ENCODE results near the gene LMNTD2. TPM values are rescaled to one million over a fixed set of nuclear protein-coding genes. Genes with fewer than 3 reads are reported as not detected.

Gene LMNTD2
- total and polyA plus RNA-seq, 5 experiments from 2014 or later, result 0.96 to 7.2 (median 1.9) TPM

DNA sequence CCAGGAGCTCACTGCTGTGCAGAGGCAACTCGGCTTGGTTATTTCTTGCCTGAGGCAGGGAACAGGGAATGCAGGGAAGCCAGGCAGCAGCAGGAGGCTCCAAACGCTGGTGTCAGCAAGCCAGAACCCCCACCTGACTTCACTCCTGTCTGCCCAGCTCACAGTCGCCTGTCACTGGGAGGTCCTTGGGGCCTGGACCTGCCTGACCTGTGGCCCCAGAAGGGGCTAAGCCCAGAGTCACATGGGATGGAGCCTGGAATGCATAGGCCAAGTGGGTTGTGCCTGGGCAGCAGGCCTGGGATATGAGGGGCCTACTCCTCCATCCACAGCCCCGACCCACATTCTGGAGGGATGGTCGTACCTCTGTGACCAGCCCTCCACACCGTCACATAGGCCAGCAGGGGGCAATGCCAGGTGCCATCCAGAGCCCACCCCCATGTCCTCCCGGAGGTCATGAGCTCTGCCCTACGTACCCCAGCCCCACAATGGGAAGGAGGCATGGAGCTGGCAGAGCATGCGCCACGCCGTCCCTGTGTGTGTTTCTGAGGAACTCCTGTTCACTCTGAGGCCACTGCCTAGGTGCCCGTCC lies 5.5 kb upstream of the LMNTD2 start:
- Mint-ChIP-seq H3K4me3 (peak overlapping the region in 1 of 10 donors; percentile 7), H3K36me3 (peaks cover 0 to 3% (median 0%) of the 10 kb centered on the region in 3 donors)
- POLR2A ChIA-PET, result interaction anchor here (1.2 to 3.4 kb wide), 5 partner anchors 9 to 27 kb away, joined by 3 to 44 read pairs (median 8); partner anchors contain the start of genes LMNTD2 and PHRF1

DNA sequence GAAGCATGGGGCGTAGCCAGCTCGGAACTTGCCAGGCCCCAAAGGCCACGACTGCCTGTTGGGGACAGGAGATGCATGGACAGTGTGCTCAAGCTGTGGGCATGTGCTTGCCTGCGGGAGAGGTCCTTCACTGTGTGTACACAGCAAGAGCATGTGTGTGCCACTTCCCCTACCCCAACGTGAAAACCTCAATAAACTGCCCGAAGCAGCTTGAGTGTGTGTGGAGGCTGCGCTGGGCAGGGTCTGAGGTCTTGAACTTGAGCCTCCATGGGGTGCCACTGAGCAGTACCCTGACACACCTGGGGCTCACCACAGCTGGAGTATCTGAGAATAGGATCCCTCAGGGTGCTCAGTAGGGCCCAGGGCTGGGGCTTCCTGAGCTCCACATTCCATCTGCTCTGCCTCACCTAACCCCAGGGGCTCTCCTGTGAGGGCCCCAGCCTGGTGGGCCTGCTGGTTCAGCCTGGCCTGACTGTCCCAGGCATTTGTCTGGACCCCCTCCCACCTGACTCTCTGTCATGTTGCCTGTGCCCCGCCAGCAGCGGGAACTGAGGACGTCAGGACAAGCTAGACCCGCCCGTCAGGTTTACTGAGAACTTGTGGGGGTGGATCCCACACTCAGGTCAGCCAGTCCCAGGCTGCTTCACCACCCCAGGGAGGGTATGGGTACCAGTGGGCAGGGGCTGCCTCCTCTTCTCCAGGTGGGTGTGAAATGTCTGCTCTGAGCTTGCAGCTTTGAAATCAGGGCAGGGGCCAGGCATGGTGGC lies 3.5 kb upstream of the LMNTD2 start:
- Mint-ChIP-seq H3K9me3 (no peaks in the 10 kb centered on the region), H3K27me3 (no peaks in the 10 kb centered on the region), H3K4me1 (peaks cover 7 to 23% (median 18%) of the 10 kb centered on the region in 4 donors), H3K27ac (peak overlapping the region in 1 of 10 donors; percentile 36), H3K4me3 (peak overlapping the region in 2 of 10 donors; percentile 9 to 38), H3K36me3 (peaks cover 0 to 3% (median 0%) of the 10 kb centered on the region in 3 donors)
- ATAC-seq (no peak), DNase-seq (no peak)
- POLR2A ChIA-PET, result interaction anchor here (0.7 to 2.2 kb wide), 5 partner anchors 7 to 279 kb away, joined by 3 to 8 read pairs (median 3); partner anchors contain the start of genes TMEM80 and TSPAN4

More for the DNA sequence above, 5.5 kb upstream of the LMNTD2 start:
- ATAC-seq (no peak), DNase-seq (no peak)
- H3K27ac Mint-ChIP-seq, result no peak overlapping the region
- no peaks in the 10 kb centered on the region for H3K27me3 Mint-ChIP-seq
- no peaks in the 10 kb centered on the region for H3K9me3 Mint-ChIP-seq
- peaks cover 3 to 16% (median 10%) of the 10 kb centered on the region in 4 donors for H3K4me1 Mint-ChIP-seq

DNA sequence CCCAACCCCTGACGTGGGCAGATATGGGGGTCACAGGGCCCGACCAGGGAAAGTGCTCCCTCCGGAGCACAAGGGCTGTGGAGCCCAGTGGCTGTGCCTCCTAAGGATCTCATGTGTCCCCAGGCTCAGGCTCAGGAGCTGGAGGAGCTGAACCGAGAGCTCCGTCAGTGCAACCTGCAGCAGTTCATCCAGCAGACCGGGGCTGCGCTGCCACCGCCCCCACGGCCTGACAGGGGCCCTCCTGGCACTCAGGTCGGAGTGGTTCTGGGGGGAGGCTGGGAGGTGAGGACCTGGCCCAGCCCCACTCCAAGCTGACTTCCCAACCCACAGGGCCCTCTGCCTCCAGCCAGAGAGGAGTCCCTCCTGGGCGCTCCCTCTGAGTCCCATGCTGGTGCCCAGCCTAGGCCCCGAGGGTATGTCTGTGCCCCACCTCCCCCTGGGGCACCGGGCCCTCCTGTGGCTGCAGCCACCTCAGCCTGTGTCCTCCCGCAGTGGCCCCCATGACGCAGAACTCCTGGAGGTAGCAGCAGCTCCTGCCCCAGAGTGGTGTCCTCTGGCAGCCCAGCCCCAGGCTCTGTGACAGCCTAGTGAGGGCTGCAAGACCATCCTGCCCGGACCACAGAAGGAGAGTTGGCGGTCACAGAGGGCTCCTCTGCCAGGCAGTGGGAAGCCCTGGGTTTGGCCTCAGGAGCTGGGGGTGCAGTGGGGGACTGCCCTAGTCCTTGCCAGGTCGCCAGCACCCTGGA lies 2.7 kb upstream of the LMNTD2 start:
- Mint-ChIP-seq H3K9me3 (no peaks in the 10 kb centered on the region), H3K4me3 (peak overlapping the region in 1 of 10 donors; percentile 18), H3K4me1 (peaks cover 7 to 22% (median 19%) of the 10 kb centered on the region in 4 donors), H3K27me3 (no peaks in the 10 kb centered on the region), H3K27ac (peak overlapping the region in 1 of 10 donors; percentile 36), H3K36me3 (peaks cover 0 to 3% (median 0%) of the 10 kb centered on the region in 3 donors)
- ATAC-seq (no peak), DNase-seq (no peak)
- POLR2A ChIA-PET, result interaction anchor here (0.7 to 1.8 kb wide), 5 partner anchors 16 to 280 kb away, joined by 3 to 8 read pairs (median 3); partner anchors contain the start of genes HRAS, TMEM80 and TSPAN4

DNA sequence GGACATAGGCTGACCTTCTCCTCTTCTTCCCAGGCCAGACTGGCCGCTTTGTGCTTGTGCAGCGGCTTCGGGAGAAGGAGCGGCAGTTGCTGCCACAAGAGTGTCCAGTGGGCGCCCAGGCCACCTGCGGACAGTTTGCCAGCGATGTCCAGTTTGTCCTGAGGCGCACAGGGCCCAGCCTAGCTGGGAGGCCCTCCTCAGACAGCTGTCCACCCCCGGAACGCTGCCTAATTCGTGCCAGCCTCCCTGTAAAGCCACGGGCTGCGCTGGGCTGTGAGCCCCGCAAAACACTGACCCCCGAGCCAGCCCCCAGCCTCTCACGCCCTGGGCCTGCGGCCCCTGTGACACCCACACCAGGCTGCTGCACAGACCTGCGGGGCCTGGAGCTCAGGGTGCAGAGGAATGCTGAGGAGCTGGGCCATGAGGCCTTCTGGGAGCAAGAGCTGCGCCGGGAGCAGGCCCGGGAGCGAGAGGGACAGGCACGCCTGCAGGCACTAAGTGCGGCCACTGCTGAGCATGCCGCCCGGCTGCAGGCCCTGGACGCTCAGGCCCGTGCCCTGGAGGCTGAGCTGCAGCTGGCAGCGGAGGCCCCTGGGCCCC lies 1.6 kb upstream of the LMNTD2 start:
- Mint-ChIP-seq H3K36me3 (peaks cover 0 to 3% (median 0%) of the 10 kb centered on the region in 3 donors), H3K4me3 (peak overlapping the region in 8 of 10 donors; percentile 82 to 91 (median 86)), H3K9me3 (no peaks in the 10 kb centered on the region), H3K4me1 (peaks cover 7 to 22% (median 15%) of the 10 kb centered on the region in 4 donors), H3K27ac (no peak overlapping the region), H3K27me3 (no peaks in the 10 kb centered on the region)
- POLR2A ChIA-PET, result interaction anchor here (0.8 to 1.8 kb wide), 7 partner anchors 14 to 234 kb away, joined by 3 to 8 read pairs (median 4); partner anchors contain the start of genes HRAS, LRRC56 and PHRF1
- no peak for ATAC-seq
- DNase-seq, result no peak

DNA sequence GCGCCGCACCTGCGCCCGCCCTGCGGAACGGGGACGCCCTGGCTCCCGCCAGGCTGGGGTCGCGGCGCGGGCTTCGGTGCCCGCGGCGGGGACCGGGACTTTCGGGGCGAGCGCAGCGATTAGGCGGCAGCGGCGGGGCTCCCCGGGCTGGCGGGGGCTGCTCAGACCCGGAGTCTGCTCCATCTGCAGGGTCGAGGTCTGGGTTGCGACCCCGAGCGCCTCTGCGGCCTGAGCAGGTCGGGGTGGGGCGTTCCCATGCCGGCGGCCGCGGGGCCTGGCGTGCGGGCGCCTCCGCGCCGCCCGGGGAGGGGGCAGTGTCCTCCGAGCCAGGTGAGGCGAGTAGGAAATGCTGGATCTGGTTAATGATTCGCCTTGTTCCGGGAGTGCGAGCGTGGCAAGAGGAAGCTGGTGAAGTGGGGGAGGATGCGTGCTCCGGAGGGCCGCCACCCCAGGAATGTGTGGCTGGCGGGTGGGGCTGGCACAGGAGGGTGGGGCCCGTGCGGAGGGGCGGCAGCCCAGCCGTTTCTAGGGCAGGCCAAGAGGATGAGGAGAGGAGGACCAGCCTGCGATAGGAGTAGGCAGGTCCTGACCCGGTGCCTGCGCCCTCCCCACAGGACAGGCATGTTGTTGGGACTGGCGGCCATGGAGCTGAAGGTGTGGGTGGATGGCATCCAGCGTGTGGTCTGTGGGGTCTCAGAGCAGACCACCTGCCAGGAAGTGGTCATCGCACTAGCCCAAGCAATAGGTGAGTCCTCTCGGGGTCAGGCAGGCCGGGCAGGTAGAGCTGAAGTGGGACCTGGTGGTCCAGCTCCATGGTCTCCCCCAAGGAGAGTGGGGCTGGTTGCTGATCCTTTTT lies 838 bp upstream of the LMNTD2 start:
- POLR2A ChIA-PET, result interaction anchor here (0.8 to 1.8 kb wide), 6 partner anchors 15 to 235 kb away, joined by 3 to 8 read pairs (median 4); partner anchors contain the start of genes HRAS, LRRC56 and PHRF1
- Mint-ChIP-seq H3K4me1 (peaks cover 7 to 22% (median 16%) of the 10 kb centered on the region in 4 donors), H3K4me3 (peak overlapping the region; percentile 82 to 91 (median 86)), H3K27me3 (no peaks in the 10 kb centered on the region), H3K36me3 (peaks cover 0 to 3% (median 0%) of the 10 kb centered on the region in 3 donors), H3K9me3 (no peaks in the 10 kb centered on the region), H3K27ac (peak overlapping the region in 7 of 10 donors; percentile 43 to 91 (median 71))
- DNase-seq (peak in 1 of 10 donors; percentile 36), ATAC-seq (peak; percentile 45 to 55)

DNA sequence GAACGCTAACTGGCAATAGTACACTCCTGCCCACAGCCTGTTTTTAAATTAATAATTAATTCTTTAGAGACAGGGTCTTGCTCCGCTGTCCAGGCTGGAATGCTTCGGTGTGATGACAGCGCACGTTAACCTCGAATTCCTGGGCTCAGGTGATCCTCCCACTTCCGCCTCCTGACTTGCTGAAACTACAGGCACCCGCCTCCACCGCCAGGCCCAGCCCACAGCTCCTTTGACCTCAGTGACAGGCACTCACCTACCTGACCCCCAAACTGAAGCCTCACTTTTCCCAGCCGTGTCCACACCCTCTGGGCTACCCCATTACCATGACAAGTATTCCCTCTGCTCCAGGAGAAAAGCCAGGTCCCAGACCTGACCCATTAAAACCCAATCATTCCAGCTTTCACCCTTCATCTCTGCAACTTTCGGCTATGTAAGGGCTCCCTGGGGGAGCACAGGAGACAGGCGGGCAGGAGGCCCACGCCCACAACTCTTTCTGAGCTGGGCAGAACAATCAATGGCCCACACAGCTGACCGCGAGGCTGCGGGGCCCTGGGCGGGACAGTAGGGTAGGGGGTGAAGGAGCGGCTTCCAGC lies 730 bp downstream of the LMNTD2 start:
- POLR2A ChIA-PET, result interaction anchor here (0.5 to 7.7 kb wide), 15 partner anchors 8 to 216 kb away, joined by 3 to 47 read pairs (median 4); partner anchors contain the start of genes HRAS, IRF7, LRRC56 and PHRF1

DNA sequence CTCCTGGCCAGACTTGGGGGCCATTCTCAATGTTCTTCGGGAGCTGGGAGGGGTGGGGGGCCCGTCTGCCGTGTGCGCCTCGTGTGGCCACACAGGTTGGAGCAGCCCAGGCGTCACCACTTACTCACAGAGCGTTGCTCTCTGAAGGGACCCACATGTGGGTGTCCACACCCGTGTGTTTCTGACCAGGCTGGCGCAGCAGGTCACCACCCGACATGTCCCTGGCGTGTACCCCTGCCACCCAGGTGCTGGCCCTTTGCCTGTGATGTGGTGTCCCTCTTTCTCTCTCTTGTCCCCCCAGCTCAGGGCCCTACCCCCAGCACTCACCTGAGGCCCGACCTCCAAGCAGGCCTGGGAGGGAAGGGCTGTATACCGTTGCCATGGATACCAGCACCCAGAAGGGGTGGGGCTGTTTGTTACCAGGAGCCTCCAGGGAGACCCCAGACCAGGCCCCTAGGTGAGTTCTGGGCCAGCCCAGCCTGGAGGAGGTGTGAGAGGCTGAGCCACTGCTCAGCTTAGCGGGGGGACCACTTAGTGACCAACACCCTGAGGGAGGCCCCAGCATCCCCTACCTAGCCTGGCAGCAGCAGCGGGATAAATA lies 1.4 kb downstream of the LMNTD2 start:
- Mint-ChIP-seq H3K27me3 (no peaks in the 10 kb centered on the region), H3K9me3 (no peaks in the 10 kb centered on the region), H3K4me3 (peak overlapping the region in 2 of 10 donors; percentile 10 to 18), H3K4me1 (peaks cover 7 to 22% (median 17%) of the 10 kb centered on the region in 4 donors), H3K27ac (peak overlapping the region in 6 of 10 donors; percentile 12 to 77 (median 48)), H3K36me3 (peaks cover 0 to 3% (median 0%) of the 10 kb centered on the region in 3 donors)
- DNase-seq (peak in 1 of 10 donors; percentile 47), ATAC-seq (no peak)
- POLR2A ChIA-PET, result interaction anchor here (0.5 to 7.7 kb wide), 10 partner anchors 9 to 186 kb away, joined by 3 to 47 read pairs (median 6); partner anchors contain the start of genes HRAS, IRF7, PHRF1 and TMEM80

More for the DNA sequence above, 730 bp downstream of the LMNTD2 start:
- DNase-seq, result peak in 2 of 10 donors; percentile 31 to 32
- H3K9me3 Mint-ChIP-seq, result no peaks in the 10 kb centered on the region
- H3K4me3 Mint-ChIP-seq, result peak overlapping the region; percentile 66 to 87 (median 78)
- peaks cover 0 to 3% (median 0%) of the 10 kb centered on the region in 3 donors for H3K36me3 Mint-ChIP-seq
- H3K27ac Mint-ChIP-seq, result peak overlapping the region; percentile 63 to 94 (median 84)
- H3K27me3 Mint-ChIP-seq, result no peaks in the 10 kb centered on the region
- peaks cover 7 to 22% (median 17%) of the 10 kb centered on the region in 4 donors for H3K4me1 Mint-ChIP-seq
- ATAC-seq, result no peak

DNA sequence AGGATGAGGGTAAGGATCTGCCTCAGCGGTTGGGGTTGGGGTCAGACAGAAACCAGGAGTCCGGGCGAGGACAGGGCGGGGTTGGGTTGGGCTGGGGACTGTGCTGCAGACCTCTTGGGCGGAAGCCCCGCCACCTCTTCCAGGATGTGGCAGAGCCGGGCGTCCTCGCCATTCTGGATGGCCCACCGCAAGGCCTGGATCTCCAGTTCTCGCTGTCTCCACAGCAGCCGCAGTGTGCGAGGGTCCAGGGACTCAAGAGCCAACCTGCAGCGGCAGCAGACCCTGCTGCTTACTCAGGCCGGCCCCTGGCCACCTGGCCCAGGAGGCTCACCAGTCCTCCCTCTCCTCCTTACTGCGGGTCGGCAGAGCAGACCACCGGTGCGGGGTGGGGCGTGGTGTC lies 2.0 kb downstream of the LMNTD2 start:
- no peak overlapping the region for H3K27ac Mint-ChIP-seq

DNA sequence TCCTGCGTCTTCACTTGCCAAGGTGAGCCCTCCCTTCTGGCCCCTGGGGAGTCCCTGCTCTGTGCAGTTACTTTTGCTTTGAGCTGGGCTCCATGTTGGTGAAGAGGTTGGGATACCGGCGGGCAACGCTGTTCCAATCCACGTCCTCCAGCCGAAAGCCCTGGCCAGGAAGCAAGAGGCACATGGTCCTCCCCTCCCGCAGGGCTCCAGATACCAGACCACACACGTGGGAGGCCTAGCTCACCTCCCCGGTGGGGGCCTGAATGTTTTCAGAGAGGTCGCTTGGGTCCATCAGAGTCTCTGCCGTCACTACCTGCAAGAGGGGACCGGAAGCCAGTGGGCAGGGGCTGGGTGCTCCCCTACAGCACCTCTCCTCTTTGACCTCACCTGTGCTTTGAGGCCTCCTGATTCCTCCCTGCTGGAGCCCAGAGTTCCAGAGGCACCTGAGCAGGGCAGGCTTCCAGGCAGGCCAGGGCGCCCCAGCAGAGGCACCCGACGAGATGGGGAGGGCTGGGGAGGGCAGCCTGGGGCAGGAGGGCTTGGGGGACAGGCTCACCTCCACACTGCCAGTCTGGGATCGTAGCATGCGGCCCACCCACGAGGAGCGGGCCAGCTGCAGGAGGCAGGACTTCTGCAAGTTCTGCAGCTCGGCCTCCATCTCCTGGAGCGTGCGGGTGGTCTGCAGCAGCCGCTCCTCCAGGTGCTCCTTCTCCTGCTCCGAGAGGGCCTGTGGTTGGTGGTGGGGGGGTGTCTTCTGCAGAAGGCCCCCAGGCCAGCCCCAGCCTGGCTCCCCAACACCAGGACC lies 3.0 kb downstream of the LMNTD2 start:
- H3K4me1 Mint-ChIP-seq, result peaks cover 7 to 22% (median 17%) of the 10 kb centered on the region in 4 donors
- no peak for DNase-seq
- no peak for ATAC-seq
- peak overlapping the region in 5 of 10 donors; percentile 26 to 56 (median 45) for H3K4me3 Mint-ChIP-seq
- no peaks in the 10 kb centered on the region for H3K27me3 Mint-ChIP-seq
- no peaks in the 10 kb centered on the region for H3K36me3 Mint-ChIP-seq
- H3K27ac Mint-ChIP-seq, result peak overlapping the region in 2 of 10 donors; percentile 43 to 59
- H3K9me3 Mint-ChIP-seq, result no peaks in the 10 kb centered on the region
- POLR2A ChIA-PET, result interaction anchor here (0.7 to 7.7 kb wide), 8 partner anchors 7 to 276 kb away, joined by 3 to 47 read pairs (median 12); partner anchors contain the start of genes HRAS, LRRC56 and PHRF1

More for the DNA sequence above, 2.0 kb downstream of the LMNTD2 start:
- ATAC-seq (no peak), DNase-seq (no peak)
- Mint-ChIP-seq H3K4me1 (peaks cover 7 to 22% (median 17%) of the 10 kb centered on the region in 4 donors), H3K27me3 (no peaks in the 10 kb centered on the region), H3K4me3 (peak overlapping the region in 1 of 10 donors; percentile 6), H3K36me3 (peaks cover 0 to 1% (median 0%) of the 10 kb centered on the region in 3 donors), H3K9me3 (no peaks in the 10 kb centered on the region)
- POLR2A ChIA-PET, result interaction anchor here (1.8 to 7.7 kb wide), 5 partner anchors 9 to 168 kb away, joined by 4 to 47 read pairs (median 34); partner anchors contain the start of genes HRAS, LRRC56 and PHRF1
